Islet of Langerhans (tissue), 1 donor: Measurements from ENCODE around the gene PTPN1.
"Not testable (repeated sequence)": the region's sequence is repeated elsewhere in the genome, so short reads cannot be mapped to it uniquely, and the experiment has no call there.

Source experiments
- FAIRE-seq: peaks from one replicate; lab custom pipeline; 2011; peaks lifted over from hg19 to GRCh38; lab: Jason Lieb, UNC

Gene PTPN1

GRCh38 chr20:50613438-50614169 lies 103.4 kb downstream of the PTPN1 start:
- no peak for FAIRE-seq

- FAIRE-seq, result no peak
These were observed 105.2 kb downstream of the PTPN1 start for GRCh38 chr20:50615407-50615806.

GRCh38 chr20:50617022-50617421 lies 106.8 kb downstream of the PTPN1 start:
- FAIRE-seq, result no peak

- FAIRE-seq, result no peak
These were observed 108.4 kb downstream of the PTPN1 start for GRCh38 chr20:50618537-50618936.

- not testable (repeated sequence) for FAIRE-seq
These were observed 110.3 kb downstream of the PTPN1 start for GRCh38 chr20:50620459-50620858.

- no peak for FAIRE-seq
These were observed 111.0 kb downstream of the PTPN1 start for GRCh38 chr20:50621068-50621665.

- FAIRE-seq, result no peak
These were observed 114.3 kb downstream of the PTPN1 start for GRCh38 chr20:50624351-50625016.

GRCh38 chr20:50625986-50626677 lies 115.9 kb downstream of the PTPN1 start:
- no peak for FAIRE-seq

GRCh38 chr20:50627747-50628146 lies 117.6 kb downstream of the PTPN1 start:
- no peak for FAIRE-seq

- no peak for FAIRE-seq
These were observed 118.1 kb downstream of the PTPN1 start for GRCh38 chr20:50628332-50628731.

GRCh38 chr20:50628853-50629669 lies 118.9 kb downstream of the PTPN1 start:
- FAIRE-seq, result no peak

- no peak for FAIRE-seq
These were observed 119.5 kb downstream of the PTPN1 start for GRCh38 chr20:50629670-50630045.

- FAIRE-seq, result no peak
These were observed 120.5 kb downstream of the PTPN1 start for GRCh38 chr20:50630578-50631263.

GRCh38 chr20:50632236-50632635 lies 122.1 kb downstream of the PTPN1 start:
- FAIRE-seq, result no peak

GRCh38 chr20:50632701-50633100 lies 122.5 kb downstream of the PTPN1 start:
- FAIRE-seq, result no peak

- FAIRE-seq, result no peak
These were observed 123.2 kb downstream of the PTPN1 start for GRCh38 chr20:50633361-50633760.

- FAIRE-seq, result no peak
These were observed 124.0 kb downstream of the PTPN1 start for GRCh38 chr20:50634191-50634590.
